HG02970 (cell line): ENCODE measurements around the gene ARHGAP33.

Experiments used
- ATAC-seq: cut with Tn5 transposase; IDR thresholded peaks from one replicate; pipeline ENCODE4 v1.9.1; 2021; ENCODE audit warnings: mild to moderate bottlenecking, moderate library complexity, moderate number of reproducible peaks; ENCODE audit not compliant: unreplicated experiment, low FRiP score

The ARHGAP33 gene

DNA sequence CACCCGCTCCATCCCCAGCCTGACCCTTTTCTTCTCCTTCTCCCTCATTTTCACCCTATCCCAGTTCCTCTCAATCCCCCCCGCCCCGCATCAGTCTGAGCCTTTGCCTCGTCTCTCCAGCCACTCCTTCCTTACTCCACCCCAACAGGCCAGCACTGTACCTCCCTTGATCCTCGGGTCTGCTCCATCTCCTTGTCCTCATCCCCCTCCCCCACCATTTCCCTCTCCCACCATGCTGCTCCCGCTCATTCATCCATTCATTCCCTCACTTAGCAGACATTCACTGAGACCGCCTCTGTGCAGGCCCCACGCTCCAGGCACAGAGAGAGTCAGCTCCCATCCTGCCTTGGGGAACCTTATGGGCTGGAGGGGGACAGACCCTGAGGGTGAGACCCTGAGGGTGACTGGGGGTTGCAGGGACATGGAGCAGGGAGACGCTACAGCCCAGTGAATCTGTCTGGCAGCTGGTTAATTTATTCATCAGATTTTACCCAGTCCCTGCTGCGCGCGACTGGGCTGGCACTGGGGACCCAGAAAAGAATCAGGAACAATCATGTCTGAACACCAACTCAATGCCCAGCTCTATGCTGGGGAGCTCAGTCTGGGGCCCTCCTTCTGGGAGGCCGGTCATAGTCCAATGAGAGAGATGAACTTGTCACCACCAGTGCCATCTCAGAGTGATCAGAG is 881 bp downstream of the ARHGAP33 start:
- no peak for ATAC-seq

- ATAC-seq = no peak
Measured at GRCh38 chr19:35777086-35777841, 1.9 kb downstream of the ARHGAP33 start.

- no peak for ATAC-seq
Measured at GRCh38 chr19:35777961-35778360, 2.6 kb downstream of the ARHGAP33 start.

DNA sequence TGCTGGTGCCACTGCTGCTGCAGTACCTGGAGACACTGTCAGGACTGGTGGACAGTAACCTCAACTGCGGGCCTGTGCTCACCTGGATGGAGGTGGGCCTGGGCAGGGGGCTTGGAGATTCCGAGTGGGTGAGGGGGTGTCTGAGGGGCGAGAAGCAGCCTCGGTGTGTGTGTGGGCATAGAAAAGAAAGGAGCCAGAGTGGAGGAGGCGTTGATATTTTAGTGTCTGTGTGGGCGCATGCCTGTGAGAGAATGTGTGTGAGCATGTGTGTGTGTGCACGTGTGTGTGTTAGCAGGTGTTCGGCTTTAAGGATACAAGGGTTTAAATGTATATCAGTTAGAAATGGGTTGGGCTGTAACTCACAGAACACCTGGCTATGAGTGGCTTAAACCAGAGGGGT is 3.7 kb downstream of the ARHGAP33 start:
- ATAC-seq = no peak

DNA sequence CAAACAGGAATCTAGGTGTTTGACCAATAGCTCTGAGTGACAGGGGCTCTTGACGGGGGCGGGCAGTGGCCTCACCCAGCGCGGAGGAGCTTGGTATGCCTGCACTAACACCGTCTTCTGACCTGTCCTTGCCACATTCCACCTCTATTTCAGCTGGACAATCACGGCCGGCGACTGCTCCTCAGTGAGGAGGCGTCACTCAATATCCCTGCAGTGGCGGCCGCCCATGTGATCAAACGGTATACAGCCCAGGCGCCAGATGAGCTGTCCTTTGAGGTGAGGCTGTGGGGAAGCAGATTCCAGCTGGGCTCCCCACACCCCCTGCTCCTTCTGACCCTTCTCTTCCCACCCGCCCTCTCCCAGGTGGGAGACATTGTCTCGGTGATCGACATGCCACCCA is 4.7 kb downstream of the ARHGAP33 start:
- no peak for ATAC-seq

DNA sequence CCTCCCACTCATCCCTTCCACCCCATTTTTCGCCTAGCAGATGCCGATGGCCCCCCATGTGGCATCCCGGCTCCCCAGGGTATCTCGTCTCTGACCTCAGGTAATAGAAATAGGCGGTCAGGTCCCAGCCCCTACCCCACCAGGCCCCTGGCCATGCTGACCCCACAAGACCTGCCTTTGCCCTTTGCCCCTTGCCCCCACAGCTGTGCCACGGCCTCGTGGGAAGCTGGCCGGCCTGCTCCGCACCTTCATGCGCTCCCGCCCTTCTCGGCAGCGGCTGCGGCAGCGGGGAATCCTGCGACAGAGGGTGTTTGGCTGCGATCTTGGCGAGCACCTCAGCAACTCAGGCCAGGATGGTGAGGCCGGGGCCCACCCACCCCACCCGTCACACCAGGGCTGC is 5.4 kb downstream of the ARHGAP33 start:
- ATAC-seq = no peak

DNA sequence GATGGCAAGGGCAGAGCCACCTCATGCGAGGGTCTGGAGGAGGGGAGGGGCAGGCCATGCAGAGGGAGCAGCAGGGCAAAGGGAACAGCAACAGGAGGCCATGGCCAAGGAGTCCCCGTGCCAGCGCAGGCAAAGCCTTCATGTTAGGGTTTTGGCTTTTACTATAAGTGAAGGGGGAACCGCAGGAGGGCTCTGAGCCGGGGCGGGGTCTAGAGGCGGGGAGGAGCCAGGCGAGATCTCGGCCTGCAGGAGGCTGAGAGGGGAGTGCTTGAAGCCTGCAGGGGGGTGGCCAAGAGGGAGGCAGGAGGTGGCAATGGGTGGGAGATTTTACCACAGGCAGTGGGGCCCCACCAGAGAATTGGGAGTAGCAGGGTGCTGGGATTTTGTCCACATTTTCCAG is 6.3 kb downstream of the ARHGAP33 start:
- ATAC-seq = no peak

- no peak for ATAC-seq
Measured at GRCh38 chr19:35782589-35782988, 7.2 kb downstream of the ARHGAP33 start.

- no peak for ATAC-seq
Measured at GRCh38 chr19:35783469-35784434, 8.4 kb downstream of the ARHGAP33 start.

DNA sequence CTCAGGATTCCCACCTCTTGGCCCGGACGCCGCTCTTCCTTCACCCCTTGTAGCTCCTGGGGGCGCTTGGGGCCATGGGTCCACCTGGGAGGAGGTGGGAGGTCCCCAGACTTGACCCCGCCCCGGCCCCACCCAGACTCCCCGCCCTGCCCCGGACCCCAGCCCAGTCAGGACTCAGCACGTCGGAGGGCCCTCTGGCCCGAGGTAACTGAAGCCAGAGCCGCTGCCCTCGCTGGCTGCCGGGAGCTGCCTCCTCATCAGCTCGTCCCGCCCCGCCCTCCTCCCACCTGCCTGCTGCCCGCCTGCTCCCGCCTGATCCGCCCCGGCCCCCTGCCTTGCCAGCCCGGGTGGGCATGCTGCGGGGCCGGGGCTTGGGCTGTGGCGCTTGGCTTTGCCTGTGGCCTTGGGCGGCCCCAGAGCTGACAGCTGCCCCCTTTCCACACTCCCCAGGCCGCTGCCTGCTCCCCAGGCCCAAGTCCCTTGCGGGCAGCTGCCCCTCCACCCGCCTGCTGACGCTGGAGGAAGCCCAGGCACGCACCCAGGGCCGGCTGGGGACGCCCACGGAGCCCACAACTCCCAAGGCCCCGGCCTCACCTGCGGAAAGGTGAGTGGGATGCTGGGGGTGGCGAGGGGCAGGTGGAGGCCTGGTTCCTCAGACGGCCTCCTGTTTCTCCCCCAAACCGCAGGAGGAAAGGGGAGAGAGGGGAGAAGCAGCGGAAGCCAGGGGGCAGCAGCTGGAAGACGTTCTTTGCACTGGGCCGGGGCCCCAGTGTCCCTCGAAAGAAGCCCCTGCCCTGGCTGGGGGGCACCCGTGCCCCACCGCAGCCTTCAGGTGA is 9.4 kb downstream of the ARHGAP33 start:
- no peak for ATAC-seq

DNA sequence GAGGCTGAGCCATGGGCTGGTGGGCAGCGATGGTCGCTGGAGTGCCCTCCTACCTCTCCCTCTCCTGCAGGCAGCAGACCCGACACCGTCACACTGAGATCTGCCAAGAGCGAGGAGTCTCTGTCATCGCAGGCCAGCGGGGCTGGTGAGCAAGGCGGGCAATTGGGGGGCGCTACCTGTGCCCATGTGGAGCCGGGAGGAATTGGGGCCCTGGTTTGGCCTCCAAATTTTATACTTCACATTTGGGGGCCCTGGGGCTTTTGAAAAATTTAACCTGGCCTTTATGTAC is 9.9 kb downstream of the ARHGAP33 start:
- ATAC-seq = no peak

DNA sequence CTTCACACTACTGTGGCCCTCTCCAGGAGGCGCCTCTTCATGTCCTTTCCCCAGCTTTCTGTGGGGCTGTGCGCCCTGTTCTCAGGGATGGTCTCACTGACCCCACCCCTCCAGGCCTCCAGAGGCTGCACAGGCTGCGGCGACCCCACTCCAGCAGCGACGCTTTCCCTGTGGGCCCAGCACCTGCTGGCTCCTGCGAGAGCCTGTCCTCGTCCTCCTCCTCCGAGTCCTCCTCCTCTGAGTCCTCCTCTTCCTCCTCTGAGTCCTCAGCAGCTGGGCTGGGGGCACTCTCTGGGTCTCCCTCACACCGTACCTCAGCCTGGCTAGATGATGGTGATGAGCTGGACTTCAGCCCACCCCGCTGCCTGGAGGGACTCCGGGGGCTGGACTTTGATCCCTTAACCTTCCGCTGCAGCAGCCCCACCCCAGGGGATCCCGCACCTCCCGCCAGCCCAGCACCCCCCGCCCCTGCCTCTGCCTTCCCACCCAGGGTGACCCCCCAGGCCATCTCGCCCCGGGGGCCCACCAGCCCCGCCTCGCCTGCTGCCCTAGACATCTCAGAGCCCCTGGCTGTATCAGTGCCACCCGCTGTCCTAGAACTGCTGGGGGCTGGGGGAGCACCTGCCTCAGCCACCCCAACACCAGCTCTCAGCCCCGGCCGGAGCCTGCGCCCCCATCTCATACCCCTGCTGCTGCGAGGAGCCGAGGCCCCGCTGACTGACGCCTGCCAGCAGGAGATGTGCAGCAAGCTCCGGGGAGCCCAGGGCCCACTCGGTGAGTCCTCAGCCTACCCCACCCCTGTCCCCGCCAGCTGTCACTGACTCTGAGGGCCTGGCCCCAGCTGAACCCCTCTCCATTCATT is 11.2 kb downstream of the ARHGAP33 start:
- ATAC-seq = no peak

GRCh38 chr19:35787227-35787799 is 11.9 kb downstream of the ARHGAP33 start:
- no peak for ATAC-seq

DNA sequence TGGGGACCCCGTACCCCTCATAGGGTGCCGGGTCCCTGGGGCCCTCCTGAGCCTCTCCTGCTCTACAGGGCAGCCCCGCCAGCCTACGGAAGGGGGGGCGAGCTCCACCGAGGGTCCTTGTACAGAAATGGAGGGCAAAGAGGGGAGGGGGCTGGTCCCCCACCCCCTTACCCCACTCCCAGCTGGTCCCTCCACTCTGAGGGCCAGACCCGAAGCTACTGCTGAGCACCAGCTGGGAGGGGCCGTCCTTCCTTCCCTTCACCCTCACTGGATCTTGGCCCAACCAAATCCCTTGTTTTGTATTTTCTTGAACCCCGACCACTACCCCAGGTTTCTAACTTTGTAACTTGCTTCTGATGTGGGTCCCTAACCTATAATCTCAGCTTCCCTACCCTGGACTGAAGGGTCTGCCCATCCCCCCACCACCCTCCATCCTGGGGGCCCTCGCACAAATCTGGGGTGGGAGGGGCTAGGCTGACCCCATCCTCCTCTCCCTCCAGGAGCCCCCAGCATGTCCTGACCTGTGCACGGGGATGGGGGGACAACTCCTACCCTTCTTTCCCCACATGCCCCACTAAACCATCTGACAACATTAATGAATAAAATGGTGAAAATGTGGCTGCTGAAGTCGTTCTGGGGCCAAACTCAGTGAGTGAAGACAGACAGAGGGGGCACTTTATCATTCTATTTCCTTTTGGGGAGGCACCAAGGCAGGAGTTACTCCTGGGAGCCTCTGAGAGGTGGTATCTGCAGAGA is 13.0 kb downstream of the ARHGAP33 start:
- no peak for ATAC-seq

DNA sequence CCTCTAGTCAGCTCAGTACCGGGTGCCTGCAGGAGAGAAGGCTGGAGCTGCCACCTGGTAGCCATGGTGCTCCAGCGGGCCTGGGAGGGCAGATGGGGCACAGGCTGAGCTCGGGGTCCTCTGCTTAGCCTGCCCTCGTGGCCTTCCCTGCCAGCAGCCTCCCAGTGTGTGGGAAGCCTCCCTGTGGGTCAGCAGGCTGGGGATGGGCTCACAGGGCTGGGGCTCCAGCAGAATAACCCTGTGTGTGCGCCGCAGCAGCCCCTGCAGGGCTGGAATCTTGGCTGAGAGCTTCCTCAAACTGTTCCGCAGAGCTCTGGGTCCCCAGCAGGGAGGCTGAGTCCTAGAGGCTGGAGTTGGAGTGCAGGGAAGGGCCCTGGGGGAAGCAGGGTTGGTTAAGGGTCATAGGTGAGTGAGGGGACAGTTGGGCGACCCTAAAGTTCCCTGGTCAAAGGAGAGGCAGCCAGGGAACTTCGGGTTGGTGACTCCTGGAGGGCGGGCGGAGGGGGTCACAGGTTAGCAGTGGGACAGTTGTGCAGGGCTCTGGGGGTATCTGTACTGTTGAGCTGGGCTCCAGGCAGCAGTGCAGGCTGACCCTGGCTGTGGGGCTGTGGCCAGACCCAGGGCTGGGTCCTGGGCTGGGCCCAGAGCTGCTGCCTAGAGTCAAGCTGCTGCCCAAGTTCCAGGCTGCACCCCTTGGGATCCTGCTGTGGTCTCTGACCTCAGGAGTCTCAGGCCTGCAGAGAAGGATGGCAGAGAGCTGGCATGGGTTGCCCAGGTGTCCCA is 14.0 kb downstream of the ARHGAP33 start:
- ATAC-seq = no peak

DNA sequence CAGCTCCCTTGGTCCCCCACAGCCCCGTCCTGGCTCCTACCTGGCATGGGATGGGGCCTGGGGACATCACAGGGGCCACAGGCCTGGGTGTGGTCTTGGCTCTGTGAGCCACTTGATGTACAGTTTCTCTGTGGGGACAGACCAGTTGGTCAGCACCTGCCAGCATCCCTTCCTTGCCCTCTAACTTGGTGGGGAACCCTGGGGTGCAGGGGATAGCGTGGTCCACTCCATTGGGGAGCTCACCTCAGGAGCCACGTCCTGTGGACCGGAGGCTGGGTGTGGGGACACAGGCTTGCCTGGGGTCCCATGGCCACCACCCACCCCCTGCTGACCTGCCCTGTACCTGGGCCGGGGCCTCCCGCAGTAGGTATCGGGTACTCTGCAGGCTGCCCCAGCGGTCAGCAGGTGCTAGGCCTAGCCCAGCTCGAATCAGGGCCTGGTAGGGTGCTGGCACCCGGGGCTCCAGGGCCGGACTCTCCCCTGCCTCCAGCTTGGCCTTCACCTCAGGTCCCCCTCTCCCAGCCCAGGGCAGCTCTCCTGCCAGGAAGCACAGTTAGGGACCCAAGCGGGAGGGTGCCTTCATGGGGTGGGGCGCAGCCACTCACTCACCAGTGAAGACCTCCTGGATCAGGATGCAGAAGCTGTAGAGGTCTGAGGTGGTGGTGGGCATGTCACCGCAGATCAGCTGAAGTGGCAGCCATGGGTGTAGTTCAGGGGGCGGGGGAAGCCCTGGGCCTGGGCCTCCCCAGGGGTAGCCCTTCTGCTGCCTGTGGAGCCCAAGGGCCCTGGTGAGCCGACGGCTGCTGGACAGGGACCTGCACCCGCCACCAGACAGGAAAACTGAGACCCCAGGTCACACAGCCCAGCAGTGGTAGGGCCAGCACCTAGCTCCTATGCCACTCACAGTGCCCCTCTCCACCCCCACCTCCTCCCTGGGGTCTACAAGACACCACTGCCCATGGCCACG is 14.9 kb downstream of the ARHGAP33 start:
- ATAC-seq = no peak
